Thyroid gland (tissue), 4 donors: Measurements from ENCODE around the gene CRYBA2.

Source experiments
- CTCF ChIP-seq, 6 experiments: fragments of 200-600 bp in 3 of 6; fragments of 450-650 bp in 3 of 6; sonication (generic) in 3 of 6; IDR thresholded peaks; one replicate each; pipeline ENCODE4 v1.5.1; 2016 to 2019; ENCODE audit warnings: antibody characterized with exemption in 6 of 6, mild to moderate bottlenecking in 2 of 6, inconsistent platforms in 1 of 6, moderate library complexity in 1 of 6
- POLR2A ChIP-seq, 2 donors: fragments of 450-650 bp; IDR thresholded peaks; one replicate each; pipeline ENCODE4 v1.6.1; 2017; ENCODE audit warnings: antibody characterized with exemption in 2 of 2, mild to moderate bottlenecking in 2 of 2, moderate library complexity in 1 of 2

DNA sequence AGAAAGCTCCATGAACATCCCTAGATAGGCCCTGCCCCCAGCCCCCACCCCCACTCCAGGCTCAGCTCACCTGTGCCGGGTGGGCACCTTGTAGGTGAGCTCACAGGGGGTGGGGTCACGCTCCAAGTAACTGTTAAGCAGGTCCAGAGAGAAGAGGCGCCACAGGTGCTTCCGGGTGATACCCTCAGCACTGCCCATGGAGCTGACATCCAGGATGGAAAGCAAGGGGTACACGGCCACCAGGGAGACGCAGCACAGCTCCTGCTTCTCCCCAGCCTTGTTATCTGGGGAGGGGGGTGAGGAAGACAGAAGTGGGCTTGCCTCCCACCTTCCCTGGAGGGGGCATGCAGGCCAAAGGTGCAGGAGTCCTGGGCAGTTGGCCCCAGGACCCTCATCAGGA is 26.2 kb upstream of the CRYBA2 start:
- no peak for TF ChIP-seq POLR2A (IDR thresholded peaks at IDR 0.05)
- TF ChIP-seq CTCF (IDR thresholded peaks at IDR 0.05): no peak
